HT-29 (cell line): ENCODE data around the gene RNF4. TPM values are rescaled to one million over a fixed set of nuclear protein-coding genes. Genes with fewer than 3 reads are reported as not detected.
A peak's percentile ranks its signal among the peaks of the same experiment; 100 is the strongest.
"Not testable (repeated sequence)": the region's sequence is repeated elsewhere in the genome, so short reads cannot be mapped to it uniquely, and the experiment has no call there.

Experiments used
- DNase-seq: peaks from one replicate; pipeline ENCODE4 v3.0.0-alpha.2; 2015; ENCODE audit warnings: low spot score
- total RNA-seq: library from RNA; depleted of rRNA; stranded (reverse); fragments of >200 nt; shearing (Covaris generic); gene quantifications from 2 replicates; pipeline ENCODE4 v1.2.3, GENCODE V29; 2014; rRNA removed

The RNF4 gene
- total RNA-seq, 1 experiment from 2014 or later = 44.9 TPM

- DNase-seq = no peak
Observed at GRCh38 chr4:2526559-2526958, 57.7 kb downstream of the RNF4 start.

GRCh38 chr4:2534904-2535375 is 66.0 kb downstream of the RNF4 start:
- DNase-seq = no peak

- no peak for DNase-seq
Observed at GRCh38 chr4:2535376-2536192, 66.7 kb downstream of the RNF4 start.

- DNase-seq = peak; percentile 98
Observed at GRCh38 chr4:2536193-2537010, 67.5 kb downstream of the RNF4 start, which contains the start of gene FAM193A. TSS of gene FAM193A (plus strand) at chr4:2536647. CDS start at chr4:2536916, 269 bp downstream.

- peak; percentile 63 for DNase-seq
Observed at GRCh38 chr4:2537011-2537830, 68.3 kb downstream of the RNF4 start.

GRCh38 chr4:2543580-2544191 is 74.8 kb downstream of the RNF4 start:
- DNase-seq = not testable (repeated sequence)

GRCh38 chr4:2545321-2546013 is 76.6 kb downstream of the RNF4 start:
- DNase-seq = no peak

- DNase-seq = no peak
Observed at GRCh38 chr4:2546286-2546823, 77.4 kb downstream of the RNF4 start.

GRCh38 chr4:2546961-2547691 is 78.2 kb downstream of the RNF4 start:
- not testable (repeated sequence) for DNase-seq

GRCh38 chr4:2551118-2551517 is 82.2 kb downstream of the RNF4 start:
- no peak for DNase-seq

- DNase-seq = no peak
Observed at GRCh38 chr4:2552806-2553205, 83.9 kb downstream of the RNF4 start.

GRCh38 chr4:2558301-2558700 is 89.4 kb downstream of the RNF4 start:
- no peak for DNase-seq

GRCh38 chr4:2560167-2560566 is 91.3 kb downstream of the RNF4 start:
- DNase-seq = no peak

Other genes starting within 250 kb of the RNF4 start
- 9.7 and 10.8 TPM in 2 replicates for gene HAUS3, start 227.0 kb upstream of the RNF4 start, total RNA-seq
- 0.31 and 0.71 TPM in 2 replicates for gene POLN, start 227.0 kb upstream of the RNF4 start, total RNA-seq
- gene MXD4, start 207.0 kb upstream of the RNF4 start, total RNA-seq = 41.7 and 46.8 TPM in 2 replicates
- gene ZFYVE28, start 50.5 kb upstream of the RNF4 start, total RNA-seq = 0.26 and 2.0 TPM in 2 replicates
- not detected in 2 replicates for gene CFAP99, start 50.2 kb upstream of the RNF4 start, total RNA-seq
- 13.5 and 13.8 TPM in 2 replicates for gene FAM193A, start 67.5 kb downstream of the RNF4 start, total RNA-seq